Activated T-cell treated with anti-CD3 and anti-CD28 coated beads for 1 hour (primary cell): ENCODE results near the gene IFNA7.
"Not testable (repeated sequence)": the region's sequence is repeated elsewhere in the genome, so short reads cannot be mapped to it uniquely, and the experiment has no call there.

ENCODE experiments used
- DNase-seq: peaks from one replicate; pipeline ENCODE4 v3.0.0-alpha.2; 2020; ENCODE audit warnings: low read depth

The IFNA7 gene

GRCh38 chr9:21202105-21202504, at the start of gene IFNA7:
TSS of gene IFNA7 (minus strand) at chr9:21202205. CDS start at chr9:21202165, 40 bp downstream.
- not testable (repeated sequence) for DNase-seq

GRCh38 chr9:21251638-21252037, 49.6 kb upstream of the IFNA7 start:
- no peak for DNase-seq

- DNase-seq = no peak
Measured at GRCh38 chr9:21251190-21251589, 49.2 kb upstream of the IFNA7 start.

GRCh38 chr9:21244836-21245235, 42.8 kb upstream of the IFNA7 start:
- no peak for DNase-seq

- no peak for DNase-seq
Measured at GRCh38 chr9:21239911-21240310, 37.9 kb upstream of the IFNA7 start, which contains the start of gene IFNA14. TSS of gene IFNA14 (minus strand) at chr9:21240005. CDS start at chr9:21239935, 70 bp downstream.

GRCh38 chr9:21236360-21236714, 34.3 kb upstream of the IFNA7 start:
- not testable (repeated sequence) for DNase-seq

GRCh38 chr9:21235468-21236359, 33.7 kb upstream of the IFNA7 start:
- DNase-seq = not testable (repeated sequence)

GRCh38 chr9:21234153-21234687, 32.2 kb upstream of the IFNA7 start:
- no peak for DNase-seq

- no peak for DNase-seq
Measured at GRCh38 chr9:21233258-21233657, 31.3 kb upstream of the IFNA7 start.

GRCh38 chr9:21228122-21228521, 26.1 kb upstream of the IFNA7 start, which contains the start of gene IFNA17:
TSS of gene IFNA17 (minus strand) at chr9:21228222. CDS start at chr9:21228173, 49 bp downstream.
- DNase-seq = no peak

- not testable (repeated sequence) for DNase-seq
Measured at GRCh38 chr9:21217211-21217610, 15.2 kb upstream of the IFNA7 start, which contains the start of gene IFNA16. TSS of gene IFNA16 (minus strand) at chr9:21217311. CDS start at chr9:21217305, 6 bp downstream.

GRCh38 chr9:21213411-21214326, 11.7 kb upstream of the IFNA7 start:
- DNase-seq = not testable (repeated sequence)

GRCh38 chr9:21212160-21212559, 10.2 kb upstream of the IFNA7 start:
- DNase-seq = not testable (repeated sequence)

- DNase-seq = not testable (repeated sequence)
Measured at GRCh38 chr9:21210782-21211181, 8.8 kb upstream of the IFNA7 start.

GRCh38 chr9:21210311-21210710, 8.3 kb upstream of the IFNA7 start:
- DNase-seq = no peak

GRCh38 chr9:21207043-21207442, 5.0 kb upstream of the IFNA7 start, which contains the start of gene IFNA10:
TSS of gene IFNA10 (minus strand) at chr9:21207143. CDS start at chr9:21207097, 46 bp downstream.
- not testable (repeated sequence) for DNase-seq

- DNase-seq = no peak
Measured at GRCh38 chr9:21205204-21205603, 3.2 kb upstream of the IFNA7 start.

- DNase-seq = not testable (repeated sequence)
Measured at GRCh38 chr9:21194867-21195776, 6.9 kb downstream of the IFNA7 start.

GRCh38 chr9:21187487-21187886, 14.5 kb downstream of the IFNA7 start, which contains the start of gene IFNA4:
TSS of gene IFNA4 (minus strand) at chr9:21187587. CDS start at chr9:21187531, 56 bp downstream.
- DNase-seq = not testable (repeated sequence)
